ENCODE data around the gene LAMB4. TPM values are rescaled to one million over a fixed set of nuclear protein-coding genes. Genes with fewer than 3 reads are reported as not detected.

Gene LAMB4
- polyA plus RNA-seq, 1 of the 3 experiments (the other 2 are of a cell fraction), result 0.36 TPM

GRCh38 chr7:108037741-108038140 is 92.4 kb downstream of the LAMB4 start (continued):
- TF ChIP-seq IRF3 (IDR thresholded peaks at IDR 0.05; ENCODE audit: low read depth, low read length) (no peak), RXRA (IDR thresholded peaks at IDR 0.05; ENCODE audit: borderline replicate concordance, low read depth) (no peak), JUND (IDR thresholded peaks at IDR 0.05) (no peak), SMC3 (IDR thresholded peaks at IDR 0.05; ENCODE audit: low read depth, low read length) (no peak)

GRCh38 chr7:108037140-108037539 is 93.0 kb downstream of the LAMB4 start:
- no peak overlapping the region for H3K27ac ChIP-seq (ENCODE audit: low read depth in 2 of 2, low read length in 1 of 2)
- peak; percentile 74; the same call in 1 of the 2 replicates for TF ChIP-seq RCOR1 (IDR thresholded peaks at IDR 0.05; ENCODE audit: low read length)
- peak in 1 of 2 experiments; percentile 51; a peak in 1 of 4 replicates for TF ChIP-seq EP300 (IDR thresholded peaks at IDR 0.05; ENCODE audit: borderline replicate concordance in 1 of 2, low read depth in 1 of 2, low read length in 1 of 2)
- TF ChIP-seq GATA2 (CRISPR knock-in tag; IDR thresholded peaks at IDR 0.05), result peak; percentile 39; the same call in 1 of the 2 replicates
- no peak for TF ChIP-seq ELF1 (IDR thresholded peaks at IDR 0.05)
- TF ChIP-seq MXI1 (IDR thresholded peaks at IDR 0.05; ENCODE audit: low read depth, low read length), result 0 out of 2 replicates have a peak, but pooled peaks have one; percentile 20
- H3K4me2 ChIP-seq, result no peak overlapping the region
- CTCF ChIA-PET, result interaction anchor here (0.7 to 4.0 kb wide), 3 partner anchors 17 to 109 kb away, joined by 3 to 19 read pairs (median 4); no protein-coding TSS in a partner anchor
- no peaks in the 10 kb centered on the region for H3F3A ChIP-seq (replicated peaks; ENCODE audit: insufficient read depth)
- POLR2A ChIA-PET, result no interaction called here
- no peak overlapping the region for H2AFZ ChIP-seq (ENCODE audit: low read depth)
- H3K36me3 ChIP-seq (replicated peaks in 1 of 2; ENCODE audit: control insufficient read depth in 1 of 2, insufficient read depth in 2 of 2, low read length in 1 of 2), result no peaks in the 10 kb centered on the region
- 75% methylated on average over 3 of the region's 3 CpGs for WGBS (ENCODE audit: low lambda C conversion rate)
- no peak overlapping the region for H3K9ac ChIP-seq
- no peaks in the 10 kb centered on the region for H3K9me2 ChIP-seq
- H3K79me2 ChIP-seq (ENCODE audit: insufficient read depth), result no peaks in the 10 kb centered on the region
- no peaks in the 10 kb centered on the region for H3K9me3 ChIP-seq
- H4K20me1 ChIP-seq (ENCODE audit: insufficient read depth), result no peaks in the 10 kb centered on the region
- no peaks in the 10 kb centered on the region for H3K27me3 ChIP-seq (ENCODE audit: insufficient read depth)
- peaks cover 0 to 2% of the 10 kb centered on the region in 2 experiments; a peak in 1 of 4 replicates for H3K4me1 ChIP-seq (ENCODE audit: control insufficient read depth in 1 of 2, insufficient read depth in 2 of 2, low read depth in 1 of 2, low read length in 1 of 2)
- peak; percentile 55 for DNase-seq
- H3K4me3 ChIP-seq (ENCODE audit: low read depth in 2 of 2, low read length in 1 of 2), result no peak overlapping the region

- H3K9me2 ChIP-seq, result no peaks in the 10 kb centered on the region
- H3K4me1 ChIP-seq (ENCODE audit: control insufficient read depth in 1 of 2, insufficient read depth in 2 of 2, low read depth in 1 of 2, low read length in 1 of 2), result peaks cover 2 to 14% of the 10 kb centered on the region in 2 experiments; a peak in 2 of 4 replicates
- H4K20me1 ChIP-seq (ENCODE audit: insufficient read depth), result no peaks in the 10 kb centered on the region
- H3K36me3 ChIP-seq (replicated peaks in 1 of 2; ENCODE audit: control insufficient read depth in 1 of 2, insufficient read depth in 2 of 2, low read length in 1 of 2), result no peaks in the 10 kb centered on the region
- no peaks in the 10 kb centered on the region for H3K9me3 ChIP-seq
- no peak overlapping the region for H3K27ac ChIP-seq (ENCODE audit: low read depth in 2 of 2, low read length in 1 of 2)
- no peak for TF ChIP-seq EP300 (IDR thresholded peaks at IDR 0.05; ENCODE audit: borderline replicate concordance in 1 of 2, low read depth in 1 of 2, low read length in 1 of 2)
- TF ChIP-seq SIN3A (IDR thresholded peaks at IDR 0.05; ENCODE audit: borderline replicate concordance, low read depth, low read length), result no peak
- TF ChIP-seq PBX3 (IDR thresholded peaks at IDR 0.05), result no peak
- no peak for TF ChIP-seq CTCF (IDR thresholded peaks at IDR 0.05)
- no peak for TF ChIP-seq NFIC (IDR thresholded peaks at IDR 0.05; ENCODE audit: borderline replicate concordance)
- TF ChIP-seq SMC3 (IDR thresholded peaks at IDR 0.05; ENCODE audit: low read depth, low read length), result no peak
- H3K27me3 ChIP-seq (ENCODE audit: insufficient read depth), result no peaks in the 10 kb centered on the region
- H3F3A ChIP-seq (replicated peaks; ENCODE audit: insufficient read depth), result peaks cover 20% of the 10 kb centered on the region
- no peak for DNase-seq
- H3K79me2 ChIP-seq (ENCODE audit: insufficient read depth), result no peaks in the 10 kb centered on the region
- CTCF ChIA-PET, result interaction anchor here (1.4 to 4.3 kb wide), 2 partner anchors 18 to 111 kb away, joined by 3 to 32 read pairs; no protein-coding TSS in a partner anchor
- no peak overlapping the region for H3K4me3 ChIP-seq (ENCODE audit: low read depth in 2 of 2, low read length in 1 of 2)
- H3K9ac ChIP-seq, result no peak overlapping the region
- WGBS (ENCODE audit: low lambda C conversion rate), result 90% methylated on average over 2 of the region's 2 CpGs
- POLR2A ChIA-PET, result no interaction called here
- no peak overlapping the region for H3K4me2 ChIP-seq
- H2AFZ ChIP-seq (ENCODE audit: low read depth), result no peak overlapping the region
Measured at GRCh38 chr7:108034586-108034985, 95.6 kb downstream of the LAMB4 start.
